Daoy (cell line): ENCODE measurements around the gene MCC. TPM values are rescaled to one million over a fixed set of nuclear protein-coding genes. Genes with fewer than 3 reads are reported as not detected.

ENCODE experiments used
- DNase-seq: peaks from one replicate; pipeline ENCODE4 v3.0.0-alpha.2; 2015; ENCODE audit warnings: low read depth
- total RNA-seq: library from RNA; depleted of rRNA; stranded (reverse); fragments of >200 nt; shearing (Covaris generic); gene quantifications from 2 replicates; pipeline ENCODE4 v1.2.3, GENCODE V29; 2014

Gene MCC
- total RNA-seq, 1 experiment from 2014 or later = 11.8 TPM

- DNase-seq = no peak
These were observed 123.8 kb downstream of the MCC start for GRCh38 chr5:113364466-113364865.

- no peak for DNase-seq
These were observed 126.6 kb downstream of the MCC start for GRCh38 chr5:113361701-113362100.

GRCh38 chr5:113359419-113359818, 128.8 kb downstream of the MCC start:
- no peak for DNase-seq

- DNase-seq = no peak
These were observed 129.6 kb downstream of the MCC start for GRCh38 chr5:113358696-113359095.

GRCh38 chr5:113357696-113358476, 130.4 kb downstream of the MCC start:
- DNase-seq = no peak

- no peak for DNase-seq
These were observed 131.8 kb downstream of the MCC start for GRCh38 chr5:113356487-113356886.

GRCh38 chr5:113354055-113354454, 134.2 kb downstream of the MCC start:
- DNase-seq = peak; percentile 58

GRCh38 chr5:113347572-113347971, 140.7 kb downstream of the MCC start:
- no peak for DNase-seq

GRCh38 chr5:113344973-113345940, 143.0 kb downstream of the MCC start:
- peak; percentile 19 for DNase-seq

- DNase-seq = peak; percentile 28
These were observed 144.9 kb downstream of the MCC start for GRCh38 chr5:113343343-113343742.

- DNase-seq = peak; percentile 15
These were observed 147.7 kb downstream of the MCC start for GRCh38 chr5:113340537-113340936.

- DNase-seq = no peak
These were observed 149.6 kb downstream of the MCC start for GRCh38 chr5:113338628-113339027.

- DNase-seq = peak; percentile 27
These were observed 150.5 kb downstream of the MCC start for GRCh38 chr5:113337515-113338415.

GRCh38 chr5:113336975-113337374, 151.3 kb downstream of the MCC start:
- DNase-seq = peak; percentile 79

- DNase-seq = no peak
These were observed 154.8 kb downstream of the MCC start for GRCh38 chr5:113333411-113333810.

GRCh38 chr5:113331209-113331551, 157.1 kb downstream of the MCC start:
- peak; percentile 28 for DNase-seq

- DNase-seq = peak; percentile 40
These were observed 157.6 kb downstream of the MCC start for GRCh38 chr5:113330533-113331208.

- no peak for DNase-seq
These were observed 158.3 kb downstream of the MCC start for GRCh38 chr5:113329981-113330380.

- no peak for DNase-seq
These were observed 163.2 kb downstream of the MCC start for GRCh38 chr5:113325054-113325453.

- no peak for DNase-seq
These were observed 167.0 kb downstream of the MCC start for GRCh38 chr5:113321276-113321675.

GRCh38 chr5:113320273-113320780, 167.9 kb downstream of the MCC start:
- DNase-seq = no peak
